HCT116 (cell line): Measurements from ENCODE around the gene TRAPPC12. TPM values are rescaled to one million over a fixed set of nuclear protein-coding genes. Genes with fewer than 3 reads are reported as not detected.

ENCODE experiments used
- ATAC-seq: fragments of 200-7000 bp; cut with Tn5 transposase; 2 replicates; pipeline ENCODE4 v1.9.1; 2020; ENCODE audit warnings: mild to moderate bottlenecking, moderate library complexity
- BruUV-seq: library from RNA; stranded (reverse); fragments of 400-500 nt; replicated peaks from 2 replicates; lab custom pipeline; 2021; lab: Mats Ljungman, UMichigan
- CTCF ChIA-PET: fragments of 300-600 bp; sonication (Branson Sonifier 250); formaldehyde crosslinking; loops from one replicate; lab custom pipeline; 2021; ENCODE audit warnings: antibody characterized with exemption; lab: Charles Lee
- POLR2A ChIA-PET: fragments of 300-600, 350-600 bp; sonication (Branson Sonifier 250); formaldehyde crosslinking; loops from one replicate; lab custom pipeline; 2021; ENCODE audit warnings: antibody characterized with exemption; lab: Charles Lee
- RAD21 ChIA-PET, 2 experiments: fragments of 300-600 bp; sonication (Branson Sonifier 250); formaldehyde crosslinking; loops; one replicate each; lab custom pipeline; 2023; ENCODE audit warnings: low total read pairs in 2 of 2; ENCODE audit not compliant: uncharacterized antibody in 2 of 2, unreplicated experiment in 2 of 2, low non-redundant PET in 1 of 2; lab: Charles Lee
- DNase-seq: peaks from one replicate; pipeline ENCODE4 v3.0.0-alpha.2; 2010; ENCODE audit warnings: low read depth, low spot score
- H2AFZ ChIP-seq: fragments of 200-600 bp; shearing (Covaris generic), sonication (generic); 2 replicates; pipeline ENCODE4 v1.6.1; 2017; ENCODE audit warnings: low read depth, mixed run types, mixed read lengths, antibody characterized with exemption, low read length; ENCODE audit not compliant: poor library complexity, severe bottlenecking
- H3K27ac ChIP-seq: 2 replicates; pipeline ENCODE4 v1.5.1; 2012; ENCODE audit warnings: low read depth, low read length
- H3K27me3 ChIP-seq: fragments of 200-600 bp; sonication (generic); 2 replicates; pipeline ENCODE4 v1.6.1; 2016; ENCODE audit warnings: mixed run types, low read length, mixed read lengths; ENCODE audit not compliant: insufficient read depth
- H3K36me3 ChIP-seq, 2 experiments: fragments of 200-500 bp in 1 of 2; fragments of 200-600 bp in 1 of 2; sonication (Bioruptor generic) in 1 of 2; sonication (generic) in 1 of 2; 2 replicates each; pipeline versions ENCODE4 v1.5.1 to v1.6.1; 2014 to 2016; ENCODE audit warnings: low read length in 2 of 2, inconsistent platforms in 1 of 2, mixed read lengths in 1 of 2, mixed run types in 1 of 2; ENCODE audit not compliant: insufficient read depth in 2 of 2, control insufficient read depth in 1 of 2
- H3K4me1 ChIP-seq, 2 experiments: fragments of 200-600 bp in 1 of 2; sonication (generic) in 1 of 2; 2 replicates each; pipeline versions ENCODE4 v1.5.1 to v1.6.1; 2012 to 2017; ENCODE audit warnings: low read length in 2 of 2, inconsistent platforms in 1 of 2, mild to moderate bottlenecking in 1 of 2, mixed read lengths in 1 of 2, mixed run types in 1 of 2, moderate library complexity in 1 of 2; ENCODE audit not compliant: insufficient read depth in 2 of 2, control insufficient read depth in 1 of 2
- H3K4me2 ChIP-seq: fragments of 200-600 bp; sonication (generic); 2 replicates; pipeline ENCODE4 v1.6.1; 2017; ENCODE audit warnings: mixed run types, low read length, mixed read lengths
- H3K4me3 ChIP-seq, 2 experiments: fragments of 200-600 bp in 1 of 2; sonication (generic) in 1 of 2; replicated peaks in 1 of 2; 2 replicates each; pipeline ENCODE4 v1.5.1; 2011 to 2016; ENCODE audit warnings: low read length in 2 of 2, control low read depth in 1 of 2, low read depth in 1 of 2, mild to moderate bottlenecking in 1 of 2, mixed read lengths in 1 of 2, mixed run types in 1 of 2
- H3K79me2 ChIP-seq: fragments of 200-600 bp; sonication (generic); 2 replicates; pipeline ENCODE4 v1.6.1; 2017; ENCODE audit warnings: mild to moderate bottlenecking, mixed run types, low read length, moderate library complexity, mixed read lengths; ENCODE audit not compliant: insufficient read depth
- H3K9ac ChIP-seq: fragments of 200-600 bp; sonication (generic); 2 replicates; pipeline ENCODE4 v1.6.1; 2016; ENCODE audit warnings: low read length, mixed read lengths
- H3K9me2 ChIP-seq: fragments of 200-600 bp; sonication (generic), shearing (Covaris generic); 2 replicates; pipeline ENCODE4 v1.6.1; 2017; ENCODE audit warnings: mixed run types, mild to moderate bottlenecking, moderate library complexity; ENCODE audit not compliant: insufficient read depth
- H3K9me3 ChIP-seq, 2 experiments: fragments of 200-500 bp in 1 of 2; fragments of 200-600 bp in 1 of 2; sonication (Bioruptor generic) in 1 of 2; sonication (generic) in 1 of 2; 2 replicates each; pipeline ENCODE4 v1.6.1; 2014 to 2017; ENCODE audit warnings: low read length in 2 of 2, mixed read lengths in 2 of 2, inconsistent platforms in 1 of 2, low read depth in 1 of 2, mild to moderate bottlenecking in 1 of 2, mixed run types in 1 of 2, moderate library complexity in 1 of 2; ENCODE audit not compliant: control insufficient read depth in 1 of 2, insufficient read depth in 1 of 2
- H4K20me1 ChIP-seq: fragments of 200-600 bp; sonication (generic), shearing (Covaris generic); 2 replicates; pipeline ENCODE4 v1.6.1; 2017; ENCODE audit warnings: mixed run types, mild to moderate bottlenecking, moderate library complexity; ENCODE audit not compliant: insufficient read depth
- CEBPB ChIP-seq: IDR thresholded peaks from 2 replicates; pipeline ENCODE4 v1.6.1; 2012; ENCODE audit warnings: low read depth
- EZH2phosphoT487 ChIP-seq: fragments of 200-600 bp; IDR thresholded peaks from 2 replicates; pipeline ENCODE4 v1.6.1; 2018; ENCODE audit warnings: antibody characterized with exemption, borderline replicate concordance
- JUND ChIP-seq: IDR thresholded peaks from 2 replicates; pipeline ENCODE4 v1.6.1; 2012
- POLR2AphosphoS5 ChIP-seq: IDR thresholded peaks from 2 replicates; pipeline ENCODE4 v1.6.1; 2011; ENCODE audit warnings: mild to moderate bottlenecking, low read depth, low read length, moderate library complexity
- SIN3A ChIP-seq: IDR thresholded peaks from 2 replicates; pipeline ENCODE4 v1.6.1; 2012; ENCODE audit warnings: low read depth
- SP1 ChIP-seq: IDR thresholded peaks from 2 replicates; pipeline ENCODE4 v1.6.1; 2012; ENCODE audit warnings: low read depth
- YY1 ChIP-seq: IDR thresholded peaks from 2 replicates; pipeline ENCODE4 v1.6.1; 2011; ENCODE audit warnings: low read length, low read depth, moderate library complexity, mild to moderate bottlenecking; ENCODE audit not compliant: insufficient replicate concordance; ENCODE audit errors: extremely low read depth
- ZFX ChIP-seq: fragments of 450-650 bp; IDR thresholded peaks from 2 replicates; pipeline ENCODE4 v1.6.1; 2017
- intact Hi-C: fragments of 100-400 bp; cut with micrococcal nuclease; formaldehyde crosslinking; loops from 2 replicates; pipeline ENCODE4 v1.10.0; 2022
- total RNA-seq: library from RNA; stranded (reverse); gene quantifications from one replicate; pipeline ENCODE4 v1.2.1, GENCODE V29; 2021; ENCODE audit not compliant: unreplicated experiment
- TF ChIP-seq, protein P1 (sequence below), 3 experiments: fragments of 200-600 bp in 1 of 3; sonication (generic) in 1 of 3; IDR thresholded peaks in 2 of 3; conservative IDR thresholded peaks in 1 of 3; 2 replicates each; pipeline ENCODE4 v1.5.1; 2012 to 2017; ENCODE audit warnings: low read depth in 2 of 3, low read length in 2 of 3, antibody characterized with exemption in 1 of 3, borderline replicate concordance in 1 of 3, control low read depth in 1 of 3, mild to moderate bottlenecking in 1 of 3, mixed read lengths in 1 of 3, mixed run types in 1 of 3, moderate library complexity in 1 of 3; ENCODE audit not compliant: insufficient read depth in 1 of 3
- TF ChIP-seq, protein P2 (sequence below): IDR thresholded peaks from 2 replicates; pipeline ENCODE4 v1.6.1; 2011; ENCODE audit warnings: mild to moderate bottlenecking, low read length, moderate library complexity; ENCODE audit not compliant: insufficient replicate concordance; ENCODE audit errors: extremely low read depth
- TF ChIP-seq, protein P3 (sequence below): IDR thresholded peaks from 2 replicates; pipeline ENCODE4 v1.6.1; 2012

Gene TRAPPC12
- total RNA-seq, 1 experiment from 2014 or later: 47.4 TPM

DNA sequence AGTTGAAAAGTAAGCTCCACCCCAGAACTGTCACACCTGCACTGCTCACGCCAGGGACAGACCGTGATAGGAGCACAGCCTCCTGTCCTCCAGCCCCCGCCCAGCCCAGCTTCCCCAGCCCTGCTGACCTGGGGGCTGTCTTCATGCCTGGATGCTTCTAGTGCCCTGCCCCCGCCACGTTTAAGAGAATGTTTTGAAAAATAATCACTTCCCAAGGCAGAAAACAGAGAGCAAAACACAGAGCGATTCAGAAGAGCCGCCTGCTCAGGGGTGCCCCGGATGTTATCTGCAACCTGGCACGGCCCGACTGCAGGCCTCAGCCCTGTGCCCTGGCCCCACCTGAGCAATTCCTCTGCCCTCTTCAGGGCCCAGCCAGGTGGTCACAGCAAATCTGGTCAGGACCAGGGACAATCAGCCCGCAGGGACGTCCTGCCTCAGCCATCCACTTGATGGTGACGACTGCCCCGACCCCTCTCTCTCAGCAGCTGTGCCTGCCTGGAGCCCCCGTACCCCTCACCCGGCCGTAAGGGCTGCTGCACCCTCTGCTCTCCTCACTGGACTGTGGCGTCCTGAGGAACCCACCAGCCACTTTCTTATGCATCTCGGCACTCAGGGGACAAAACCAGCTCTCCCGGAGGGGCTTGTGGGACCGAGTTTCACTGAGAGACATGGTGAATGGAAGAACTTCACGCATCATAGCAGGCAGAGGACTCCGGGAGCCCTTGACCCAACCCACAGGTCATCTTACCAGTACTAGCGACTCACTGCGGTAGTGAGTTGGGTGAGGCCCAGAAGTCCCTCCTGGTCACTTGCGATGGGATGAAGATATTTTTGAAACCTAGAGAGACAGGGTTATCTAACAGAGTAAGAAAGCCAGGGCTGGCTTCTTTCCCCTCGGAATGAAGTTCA, 109.6 kb downstream of the TRAPPC12 start:
- TF ChIP-seq, protein P1, sequence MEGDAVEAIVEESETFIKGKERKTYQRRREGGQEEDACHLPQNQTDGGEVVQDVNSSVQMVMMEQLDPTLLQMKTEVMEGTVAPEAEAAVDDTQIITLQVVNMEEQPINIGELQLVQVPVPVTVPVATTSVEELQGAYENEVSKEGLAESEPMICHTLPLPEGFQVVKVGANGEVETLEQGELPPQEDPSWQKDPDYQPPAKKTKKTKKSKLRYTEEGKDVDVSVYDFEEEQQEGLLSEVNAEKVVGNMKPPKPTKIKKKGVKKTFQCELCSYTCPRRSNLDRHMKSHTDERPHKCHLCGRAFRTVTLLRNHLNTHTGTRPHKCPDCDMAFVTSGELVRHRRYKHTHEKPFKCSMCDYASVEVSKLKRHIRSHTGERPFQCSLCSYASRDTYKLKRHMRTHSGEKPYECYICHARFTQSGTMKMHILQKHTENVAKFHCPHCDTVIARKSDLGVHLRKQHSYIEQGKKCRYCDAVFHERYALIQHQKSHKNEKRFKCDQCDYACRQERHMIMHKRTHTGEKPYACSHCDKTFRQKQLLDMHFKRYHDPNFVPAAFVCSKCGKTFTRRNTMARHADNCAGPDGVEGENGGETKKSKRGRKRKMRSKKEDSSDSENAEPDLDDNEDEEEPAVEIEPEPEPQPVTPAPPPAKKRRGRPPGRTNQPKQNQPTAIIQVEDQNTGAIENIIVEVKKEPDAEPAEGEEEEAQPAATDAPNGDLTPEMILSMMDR (IDR thresholded peaks at IDR 0.05 in 2 of 3, conservative IDR thresholded peaks at IDR 0.05 in 1 of 3; ENCODE audit: borderline replicate concordance in 1 of 3, insufficient read depth in 1 of 3, low read depth in 2 of 3, low read length in 2 of 3): no peak
- TF ChIP-seq, protein P2, sequence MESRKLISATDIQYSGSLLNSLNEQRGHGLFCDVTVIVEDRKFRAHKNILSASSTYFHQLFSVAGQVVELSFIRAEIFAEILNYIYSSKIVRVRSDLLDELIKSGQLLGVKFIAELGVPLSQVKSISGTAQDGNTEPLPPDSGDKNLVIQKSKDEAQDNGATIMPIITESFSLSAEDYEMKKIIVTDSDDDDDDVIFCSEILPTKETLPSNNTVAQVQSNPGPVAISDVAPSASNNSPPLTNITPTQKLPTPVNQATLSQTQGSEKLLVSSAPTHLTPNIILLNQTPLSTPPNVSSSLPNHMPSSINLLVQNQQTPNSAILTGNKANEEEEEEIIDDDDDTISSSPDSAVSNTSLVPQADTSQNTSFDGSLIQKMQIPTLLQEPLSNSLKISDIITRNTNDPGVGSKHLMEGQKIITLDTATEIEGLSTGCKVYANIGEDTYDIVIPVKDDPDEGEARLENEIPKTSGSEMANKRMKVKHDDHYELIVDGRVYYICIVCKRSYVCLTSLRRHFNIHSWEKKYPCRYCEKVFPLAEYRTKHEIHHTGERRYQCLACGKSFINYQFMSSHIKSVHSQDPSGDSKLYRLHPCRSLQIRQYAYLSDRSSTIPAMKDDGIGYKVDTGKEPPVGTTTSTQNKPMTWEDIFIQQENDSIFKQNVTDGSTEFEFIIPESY: no peak
- TF ChIP-seq CEBPB (no peak), SIN3A (no peak), EZH2phosphoT487 (no peak), POLR2AphosphoS5 (no peak), YY1 (no peak), SP1 (no peak), JUND (no peak), ZFX (no peak)
- TF ChIP-seq, protein P3, sequence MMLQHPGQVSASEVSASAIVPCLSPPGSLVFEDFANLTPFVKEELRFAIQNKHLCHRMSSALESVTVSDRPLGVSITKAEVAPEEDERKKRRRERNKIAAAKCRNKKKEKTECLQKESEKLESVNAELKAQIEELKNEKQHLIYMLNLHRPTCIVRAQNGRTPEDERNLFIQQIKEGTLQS: no peak
- TF ChIP-seq, all 23 proteins: peak for 0
- H3K27me3 ChIP-seq: no peaks in the 10 kb centered on the region
- no peaks in the 10 kb centered on the region for H3K79me2 ChIP-seq
- H3K36me3 ChIP-seq: no peaks in the 10 kb centered on the region
- no peaks in the 10 kb centered on the region for H3K9me2 ChIP-seq
- no peaks in the 10 kb centered on the region for H4K20me1 ChIP-seq
- H3K27ac ChIP-seq: no peak overlapping the region
- no peak overlapping the region for H3K4me2 ChIP-seq
- ChIA-PET RAD21 (no interaction called here), POLR2A (no interaction called here), CTCF (no interaction called here)
- no peak for ATAC-seq
- no peak for DNase-seq
- no peak overlapping the region for H3K9ac ChIP-seq
- intact Hi-C loops: no loop called here
- H3K4me3 ChIP-seq: no peak overlapping the region
- H3K9me3 ChIP-seq: no peaks in the 10 kb centered on the region
- no peak overlapping the region for H2AFZ ChIP-seq
- no TSS peak for BruUV-seq
- H3K4me1 ChIP-seq: no peaks in the 10 kb centered on the region
